NT2/D1 (cell line): ENCODE results near the gene VTI1A.

Experiments
- YY1 ChIP-seq: IDR thresholded peaks from 2 replicates; pipeline ENCODE4 v1.6.1; 2011; ENCODE audit not compliant: insufficient read length, insufficient read depth
- ZNF274 ChIP-seq: IDR thresholded peaks from 2 replicates; pipeline ENCODE4 v1.6.1; 2011; ENCODE audit warnings: mild to moderate bottlenecking, low read depth, low read length

DNA sequence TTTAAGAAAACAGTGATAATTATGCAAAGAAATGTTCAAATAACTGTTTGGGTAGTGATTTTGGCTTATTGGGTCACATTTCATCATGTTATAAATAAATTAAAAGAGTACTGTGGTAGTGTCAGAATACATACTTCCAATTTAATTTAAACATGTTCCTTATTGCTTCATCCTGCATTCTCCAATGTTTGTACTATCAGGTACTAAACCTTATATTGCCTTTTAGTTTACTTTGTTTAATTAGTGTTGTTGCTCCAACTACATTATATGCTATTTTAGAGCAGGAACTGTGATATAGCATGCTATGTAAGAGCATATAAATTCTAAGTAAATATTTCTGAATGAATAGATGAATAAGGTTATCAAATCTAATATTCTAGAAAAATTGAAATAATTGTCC is 40.9 kb downstream of the VTI1A start:
- TF ChIP-seq ZNF274 (no peak), YY1 (no peak)
